IMR-90 (cell line): ENCODE results near the gene NT5C1A. TPM values are rescaled to one million over a fixed set of nuclear protein-coding genes. Genes with fewer than 3 reads are reported as not detected.

ENCODE experiments used
- ATAC-seq: fragments of 200-7000 bp; cut with Tn5 transposase; 2 replicates; pipeline ENCODE4 v1.9.1; 2020; ENCODE audit warnings: low read depth, mild to moderate bottlenecking, moderate library complexity
- BruUV-seq: library from RNA; stranded (reverse); fragments of 400-500 nt; replicated peaks from 2 replicates; lab custom pipeline; 2021; lab: Mats Ljungman, UMichigan
- CTCF ChIA-PET: fragments of 300-600 bp; formaldehyde crosslinking; extraction: SDS; loops from one replicate; lab custom pipeline; 2021; ENCODE audit warnings: antibody characterized with exemption; lab: Yijun Ruan, JAX
- POLR2A ChIA-PET: fragments of 300-600 bp; sonication (Branson Sonifier 250); formaldehyde crosslinking; loops from one replicate; lab custom pipeline; 2022; ENCODE audit warnings: antibody characterized with exemption; ENCODE audit not compliant: unreplicated experiment; lab: Charles Lee
- DNase-seq: peaks from one replicate; pipeline ENCODE4 v3.0.0; 2013
- H2AFZ ChIP-seq: replicated peaks from 2 replicates; pipeline ENCODE3; 2013; ENCODE audit warnings: low read length, mild to moderate bottlenecking; ENCODE audit not compliant: poor library complexity
- H2AK5ac ChIP-seq: 2 replicates; pipeline ENCODE4 v1.6.1; 2013; ENCODE audit warnings: low read depth, low read length, inconsistent platforms
- H2AK9ac ChIP-seq: replicated peaks from 2 replicates; pipeline ENCODE3; 2013; ENCODE audit warnings: mild to moderate bottlenecking, low read depth, low read length, moderate library complexity; ENCODE audit not compliant: poor library complexity
- H2BK120ac ChIP-seq: 2 replicates; pipeline ENCODE4 v1.6.1; 2013; ENCODE audit warnings: low read depth, low read length, inconsistent platforms
- H2BK15ac ChIP-seq: 3 replicates; pipeline ENCODE4 v1.6.1; 2013; ENCODE audit warnings: low read depth, low read length, inconsistent platforms
- H2BK20ac ChIP-seq: 2 replicates; pipeline ENCODE4 v1.6.1; 2013; ENCODE audit warnings: low read depth, mild to moderate bottlenecking, inconsistent platforms, low read length, moderate library complexity
- H2BK5ac ChIP-seq: 2 replicates; pipeline ENCODE4 v1.6.1; 2013; ENCODE audit warnings: mild to moderate bottlenecking, low read depth, low read length, inconsistent platforms; ENCODE audit not compliant: poor library complexity, severe bottlenecking
- H3K14ac ChIP-seq: replicated peaks from 2 replicates; pipeline ENCODE4 v1.6.1; 2013; ENCODE audit warnings: low read depth, low read length, inconsistent platforms
- H3K18ac ChIP-seq: 2 replicates; pipeline ENCODE4 v1.6.1; 2013; ENCODE audit warnings: low read depth, low read length, control low read depth
- H3K23ac ChIP-seq: 2 replicates; pipeline ENCODE4 v1.6.1; 2013; ENCODE audit warnings: low read depth, low read length, inconsistent platforms
- H3K27ac ChIP-seq: 2 replicates; pipeline ENCODE4 v1.5.1; 2013; ENCODE audit warnings: mild to moderate bottlenecking, control low read depth, low read length; ENCODE audit not compliant: insufficient read depth
- H3K27me3 ChIP-seq: 2 replicates; pipeline ENCODE4 v1.6.1; 2013; ENCODE audit warnings: low read length; ENCODE audit not compliant: control insufficient read depth, insufficient read depth
- H3K36me3 ChIP-seq: 2 replicates; pipeline ENCODE4 v1.6.1; 2013; ENCODE audit warnings: low read length, mixed read lengths; ENCODE audit not compliant: control insufficient read depth, insufficient read depth
- H3K4ac ChIP-seq: 2 replicates; pipeline ENCODE4 v1.6.1; 2013; ENCODE audit warnings: low read depth, low read length, inconsistent platforms
- H3K4me1 ChIP-seq: 2 replicates; pipeline ENCODE4 v1.6.1; 2013; ENCODE audit warnings: low read length, mixed read lengths; ENCODE audit not compliant: control insufficient read depth, insufficient read depth
- H3K4me2 ChIP-seq: 2 replicates; pipeline ENCODE4 v1.6.1; 2013; ENCODE audit warnings: low read depth, mild to moderate bottlenecking, control low read depth, low read length, moderate library complexity
- H3K4me3 ChIP-seq: 2 replicates; pipeline ENCODE4 v1.5.1; 2013; ENCODE audit warnings: low read depth, mild to moderate bottlenecking, control low read depth, low read length, moderate library complexity; ENCODE audit not compliant: insufficient read depth
- H3K56ac ChIP-seq: 2 replicates; pipeline ENCODE4 v1.6.1; 2013; ENCODE audit warnings: low read length, inconsistent platforms; ENCODE audit not compliant: insufficient read depth; ENCODE audit errors: extremely low read depth
- H3K79me1 ChIP-seq, 2 experiments: 2 replicates each; pipeline ENCODE4 v1.6.1; 2013; ENCODE audit warnings: low read length in 2 of 2, inconsistent platforms in 1 of 2, low read depth in 1 of 2
- H3K9ac ChIP-seq: 2 replicates; pipeline ENCODE4 v1.6.1; 2013; ENCODE audit warnings: low read depth, low read length, control low read depth
- H3K9me1 ChIP-seq: 2 replicates; pipeline ENCODE4 v1.6.1; 2013; ENCODE audit warnings: low read length, inconsistent platforms; ENCODE audit not compliant: insufficient read depth
- H3K9me3 ChIP-seq: 2 replicates; pipeline ENCODE4 v1.6.1; 2013; ENCODE audit warnings: low read length; ENCODE audit not compliant: control insufficient read depth, insufficient read depth
- H4K20me1 ChIP-seq: 2 replicates; pipeline ENCODE4 v1.6.1; 2013; ENCODE audit warnings: low read length, inconsistent platforms; ENCODE audit not compliant: insufficient read depth
- H4K5ac ChIP-seq: 2 replicates; pipeline ENCODE4 v1.6.1; 2013; ENCODE audit warnings: mild to moderate bottlenecking, low read depth, low read length, control low read depth
- H4K8ac ChIP-seq, 2 experiments: 2 replicates each; pipeline ENCODE4 v1.6.1; 2013; ENCODE audit warnings: low read depth in 2 of 2, low read length in 2 of 2, control low read depth in 1 of 2, inconsistent platforms in 1 of 2
- H4K91ac ChIP-seq: 2 replicates; pipeline ENCODE4 v1.6.1; 2013; ENCODE audit warnings: low read depth, low read length, inconsistent platforms; ENCODE audit not compliant: insufficient read depth
- CHD1 ChIP-seq: IDR thresholded peaks from 2 replicates; pipeline ENCODE4 v1.6.1; 2012; ENCODE audit warnings: low read depth, low read length, improper control_type of control experiment
- ELK1 ChIP-seq: fragments of 150-350 bp; IDR thresholded peaks from 2 replicates; pipeline ENCODE4 v1.6.1; 2016; ENCODE audit warnings: low read depth, mild to moderate bottlenecking, low read length, moderate library complexity, borderline replicate concordance
- MXI1 ChIP-seq: IDR thresholded peaks from 2 replicates; pipeline ENCODE4 v1.6.1; 2012; ENCODE audit warnings: low read depth, mild to moderate bottlenecking, low read length, moderate library complexity, borderline replicate concordance
- RFX5 ChIP-seq: IDR thresholded peaks from 2 replicates; pipeline ENCODE4 v1.8.0; 2012; ENCODE audit warnings: low read depth, mild to moderate bottlenecking, low read length, moderate library complexity
- WGBS, 2 experiments: methylation state at CpG; one replicate each; pipeline versions ENCODE4 v1.1.5 to v1.1.7; 2013; ENCODE audit warnings: missing lambda C conversion rate in 2 of 2; ENCODE audit not compliant: insufficient read length in 1 of 2; ENCODE audit errors: extremely low coverage in 2 of 2; 5-methylcytosine and 5-hydroxymethylcytosine counted together
- dilution Hi-C: fragments of 300-500 bp; cut with HindIII; formaldehyde crosslinking; loops from one replicate; pipeline ENCODE4 v1.14.3; 2018; ENCODE audit warnings: low sequenced_read_pairs; ENCODE audit not compliant: unreplicated experiment
- in situ Hi-C: fragments of 300-500 bp; cut with MboI; formaldehyde crosslinking; loops from 3 replicates; pipeline ENCODE4 v1.14.3; 2019; ENCODE audit warnings: low sequenced_read_pairs, inconsistent platforms, mixed read lengths
- intact Hi-C: fragments of 100-400 bp; cut with micrococcal nuclease; formaldehyde crosslinking; loops from 2 replicates; pipeline ENCODE4 v1.10.0; 2022
- polyA plus RNA-seq, 3 experiments: library from polyadenylated mRNA; depleted of rRNA; stranded (reverse); fragments of >200 nt; gene quantifications; 2 replicates each; pipeline ENCODE4 v1.2.3, GENCODE V29; 2012; ENCODE audit warnings: low replicate concordance in 1 of 3
- total RNA-seq: library from RNA; depleted of rRNA; stranded (reverse); fragments of >200 nt; gene quantifications from 2 replicates; pipeline ENCODE4 v1.2.3, GENCODE V29; 2012
- TF ChIP-seq, protein P1 (sequence below): fragments of 150-350 bp; IDR thresholded peaks from 2 replicates; pipeline ENCODE4 v1.6.1; 2017; ENCODE audit warnings: mild to moderate bottlenecking, antibody characterized with exemption, low read length, low read depth

NT5C1A gene
- total and polyA plus RNA-seq, 2 of the 4 experiments (the other 2 are of a cell fraction) = not detected

- POLR2A ChIA-PET = no interaction called here
These were observed 29.1 kb downstream of the NT5C1A start for GRCh38 chr1:39642796-39643195.

More at GRCh38 chr1:39642796-39643195, 29.1 kb downstream of the NT5C1A start:
- in situ Hi-C loops = no loop called here
- H3K79me1 ChIP-seq = no peaks in the 10 kb centered on the region
- H3K18ac ChIP-seq = no peak overlapping the region
- no peak overlapping the region for H3K27ac ChIP-seq
- WGBS, 2 experiments = no CpG with 5 or more reads among the region's 4 CpGs
- peaks cover 13% of the 10 kb centered on the region for H3K4me1 ChIP-seq
- peak overlapping the region in 1 of 2 experiments; percentile 39; a peak in 1 of 4 replicates for H4K8ac ChIP-seq
- dilution Hi-C loops = no loop called here
- H3K9me1 ChIP-seq = 0 out of 2 replicates have a peak, but pooled peaks cover 7% of the 10 kb centered on the region
- H2BK120ac ChIP-seq = peak overlapping the region; percentile 48; the same call in 1 of the 2 replicates
- H4K91ac ChIP-seq = no peak overlapping the region
- DNase-seq (peak; percentile 49), ATAC-seq (no peak)
- peak overlapping the region; percentile 61; the same call in 1 of the 3 replicates for H2BK15ac ChIP-seq
- H2AK5ac ChIP-seq = 0 out of 2 replicates have a peak overlapping the region, but pooled peaks have one; percentile 75
- peak overlapping the region; percentile 11; the same call in 1 of the 2 replicates for H3K14ac ChIP-seq
- BruUV-seq = no TSS peak
- peak overlapping the region; percentile 55 for H3K4ac ChIP-seq
- CTCF ChIA-PET = interaction anchor here (0.5 to 1.6 kb wide), 2 partner anchors 16 to 160 kb away, joined by 3 to 4 read pairs; no protein-coding TSS in a partner anchor
- intact Hi-C loops = no loop called here
- no peak overlapping the region; the same call in 1 of the 2 replicates for H3K23ac ChIP-seq
- H3K4me3 ChIP-seq = no peak overlapping the region
- no peak overlapping the region for H2AK9ac ChIP-seq
- no peak overlapping the region for H3K9ac ChIP-seq
- no peak overlapping the region for H4K5ac ChIP-seq
- H4K20me1 ChIP-seq = no peaks in the 10 kb centered on the region
- H3K9me3 ChIP-seq = no peaks in the 10 kb centered on the region; the same call in 1 of the 2 replicates
- H2AFZ ChIP-seq = peak overlapping the region; percentile 68
- no peak overlapping the region for H2BK5ac ChIP-seq
- no peak overlapping the region for H3K56ac ChIP-seq
- no peaks in the 10 kb centered on the region for H3K36me3 ChIP-seq
- H3K27me3 ChIP-seq = peaks cover 22% of the 10 kb centered on the region
- H3K4me2 ChIP-seq = no peak overlapping the region
- 0 out of 2 replicates have a peak overlapping the region, but pooled peaks have one; percentile 62 for H2BK20ac ChIP-seq
- TF ChIP-seq CHD1 = no peak
- no peak for TF ChIP-seq ELK1
- TF ChIP-seq, protein P1, sequence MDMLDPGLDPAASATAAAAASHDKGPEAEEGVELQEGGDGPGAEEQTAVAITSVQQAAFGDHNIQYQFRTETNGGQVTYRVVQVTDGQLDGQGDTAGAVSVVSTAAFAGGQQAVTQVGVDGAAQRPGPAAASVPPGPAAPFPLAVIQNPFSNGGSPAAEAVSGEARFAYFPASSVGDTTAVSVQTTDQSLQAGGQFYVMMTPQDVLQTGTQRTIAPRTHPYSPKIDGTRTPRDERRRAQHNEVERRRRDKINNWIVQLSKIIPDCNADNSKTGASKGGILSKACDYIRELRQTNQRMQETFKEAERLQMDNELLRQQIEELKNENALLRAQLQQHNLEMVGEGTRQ = no peak
- no peak for TF ChIP-seq RFX5
- TF ChIP-seq MXI1 = no peak
